GM12801 (cell line): ENCODE results near the gene MYO1B.

Source experiments
- TF ChIP-seq, protein P1 (sequence below): IDR thresholded peaks from one replicate; pipeline ENCODE4 v1.5.1; 2011; ENCODE audit warnings: control low read depth; ENCODE audit not compliant: insufficient read length; ENCODE audit errors: extremely low read depth

MYO1B gene

GRCh38 chr2:191318037-191318728 lies 73.0 kb downstream of the MYO1B start:
- TF ChIP-seq, protein P1, sequence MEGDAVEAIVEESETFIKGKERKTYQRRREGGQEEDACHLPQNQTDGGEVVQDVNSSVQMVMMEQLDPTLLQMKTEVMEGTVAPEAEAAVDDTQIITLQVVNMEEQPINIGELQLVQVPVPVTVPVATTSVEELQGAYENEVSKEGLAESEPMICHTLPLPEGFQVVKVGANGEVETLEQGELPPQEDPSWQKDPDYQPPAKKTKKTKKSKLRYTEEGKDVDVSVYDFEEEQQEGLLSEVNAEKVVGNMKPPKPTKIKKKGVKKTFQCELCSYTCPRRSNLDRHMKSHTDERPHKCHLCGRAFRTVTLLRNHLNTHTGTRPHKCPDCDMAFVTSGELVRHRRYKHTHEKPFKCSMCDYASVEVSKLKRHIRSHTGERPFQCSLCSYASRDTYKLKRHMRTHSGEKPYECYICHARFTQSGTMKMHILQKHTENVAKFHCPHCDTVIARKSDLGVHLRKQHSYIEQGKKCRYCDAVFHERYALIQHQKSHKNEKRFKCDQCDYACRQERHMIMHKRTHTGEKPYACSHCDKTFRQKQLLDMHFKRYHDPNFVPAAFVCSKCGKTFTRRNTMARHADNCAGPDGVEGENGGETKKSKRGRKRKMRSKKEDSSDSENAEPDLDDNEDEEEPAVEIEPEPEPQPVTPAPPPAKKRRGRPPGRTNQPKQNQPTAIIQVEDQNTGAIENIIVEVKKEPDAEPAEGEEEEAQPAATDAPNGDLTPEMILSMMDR = no peak

- TF ChIP-seq, protein P1 = no peak
Measured at GRCh38 chr2:191318729-191319078, 73.5 kb downstream of the MYO1B start.

DNA sequence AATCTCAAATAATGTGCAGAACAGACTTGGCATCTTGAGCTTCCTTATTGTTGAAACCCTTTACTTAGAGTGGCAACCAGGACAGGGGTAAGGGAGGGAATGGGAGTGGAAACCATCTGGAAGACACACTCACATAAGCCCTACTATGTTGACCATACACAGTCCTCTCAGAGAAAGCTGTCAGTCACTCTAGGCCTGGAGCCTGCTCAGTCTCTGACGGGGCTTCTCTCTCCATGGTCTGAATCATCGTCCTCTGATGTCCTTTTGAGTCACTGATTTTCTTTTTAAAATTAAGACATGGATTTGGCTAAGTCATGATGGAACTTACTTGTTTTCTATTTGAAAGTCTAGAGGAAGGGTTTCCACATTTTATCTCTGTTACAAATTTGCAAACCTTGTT lies 74.0 kb downstream of the MYO1B start:
- TF ChIP-seq, protein P1 = no peak

DNA sequence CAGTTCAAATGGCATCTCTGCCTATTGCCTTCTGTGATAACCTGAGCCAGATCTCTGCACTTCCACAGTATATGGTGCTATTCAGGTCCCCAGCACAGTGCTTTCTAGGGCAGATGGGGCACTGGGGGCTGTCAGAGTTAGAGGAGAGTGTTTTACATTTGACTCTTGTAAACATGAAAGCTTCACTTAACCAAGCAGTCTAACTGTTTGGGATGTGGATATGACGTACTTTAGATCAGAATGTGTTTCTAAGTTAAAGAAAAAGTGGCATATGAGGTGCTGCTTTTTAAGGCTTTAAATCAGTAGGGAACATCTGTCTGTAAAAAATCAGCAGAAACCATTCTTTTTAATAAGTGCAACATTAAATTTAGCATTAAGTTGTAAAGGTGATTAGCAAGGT lies 75.7 kb downstream of the MYO1B start:
- TF ChIP-seq, protein P1 = no peak

DNA sequence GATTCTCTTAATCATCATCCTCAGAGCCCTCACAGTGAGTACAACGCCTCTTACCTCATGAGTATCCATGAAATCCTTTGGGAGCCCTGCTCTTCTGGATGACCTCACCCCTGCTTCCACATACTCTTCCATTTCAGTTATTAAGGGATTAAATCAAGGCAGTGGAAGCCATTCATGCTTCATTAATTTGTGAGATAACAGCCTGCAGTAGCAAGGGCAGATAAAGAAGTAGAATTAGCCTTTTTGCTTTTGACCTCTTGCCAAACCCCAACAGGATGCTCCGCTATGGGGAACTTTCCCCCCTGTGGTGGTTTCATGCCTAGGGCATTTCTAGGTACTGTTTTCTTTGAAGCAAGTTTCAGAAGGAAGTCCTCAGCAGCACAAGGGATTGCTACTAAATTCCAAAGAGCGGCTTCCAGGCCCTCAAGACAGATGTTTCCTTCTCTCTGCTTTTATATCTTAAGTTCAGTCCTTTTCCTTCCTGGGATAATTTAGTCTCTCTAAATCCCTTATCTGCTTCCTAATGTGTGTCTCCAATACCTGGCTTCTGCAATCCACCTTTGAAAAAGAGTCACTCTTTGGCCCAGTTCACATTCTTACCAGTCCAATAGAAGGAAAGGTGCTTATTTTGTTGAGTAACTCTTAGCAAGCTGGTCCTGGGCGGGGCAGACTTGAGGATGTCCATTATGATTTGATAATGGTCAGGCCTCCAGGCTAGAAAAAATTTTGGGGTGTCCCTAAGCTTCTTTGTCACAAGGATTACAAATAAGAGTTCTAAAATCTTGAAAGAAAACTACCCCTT lies 76.9 kb downstream of the MYO1B start:
- TF ChIP-seq, protein P1 = no peak

DNA sequence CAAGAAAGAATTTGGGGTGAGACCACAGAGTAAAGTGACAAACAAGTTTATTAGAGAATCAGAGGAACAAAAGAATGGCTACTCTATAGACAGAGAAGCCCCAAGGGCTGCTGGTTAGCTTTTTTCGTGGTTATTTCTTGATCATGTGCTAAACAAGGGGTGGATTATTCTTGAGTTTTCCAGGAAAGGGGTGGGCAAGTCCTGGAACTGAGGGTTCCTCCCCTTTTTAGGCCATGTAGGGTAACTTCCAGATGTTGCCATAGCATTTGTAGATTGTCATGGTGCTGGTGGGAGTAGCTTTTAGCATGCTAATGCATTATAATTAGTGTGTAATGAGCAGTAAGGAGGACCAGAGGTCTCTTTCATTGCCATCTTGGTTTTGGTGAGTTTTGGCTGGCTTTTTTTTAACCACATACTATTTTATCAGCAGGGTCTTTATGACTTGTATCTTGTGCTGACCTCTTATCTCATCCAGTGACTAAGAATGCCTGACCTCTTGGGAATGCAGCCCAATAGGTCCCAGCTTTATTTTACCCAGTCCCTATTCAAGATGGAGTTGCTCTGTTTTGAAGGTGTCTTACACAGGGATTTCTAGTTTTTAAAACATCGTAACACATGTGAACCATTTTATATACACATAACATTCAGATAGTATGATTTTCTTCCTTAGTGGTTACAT lies 77.8 kb downstream of the MYO1B start:
- TF ChIP-seq, protein P1 = no peak

DNA sequence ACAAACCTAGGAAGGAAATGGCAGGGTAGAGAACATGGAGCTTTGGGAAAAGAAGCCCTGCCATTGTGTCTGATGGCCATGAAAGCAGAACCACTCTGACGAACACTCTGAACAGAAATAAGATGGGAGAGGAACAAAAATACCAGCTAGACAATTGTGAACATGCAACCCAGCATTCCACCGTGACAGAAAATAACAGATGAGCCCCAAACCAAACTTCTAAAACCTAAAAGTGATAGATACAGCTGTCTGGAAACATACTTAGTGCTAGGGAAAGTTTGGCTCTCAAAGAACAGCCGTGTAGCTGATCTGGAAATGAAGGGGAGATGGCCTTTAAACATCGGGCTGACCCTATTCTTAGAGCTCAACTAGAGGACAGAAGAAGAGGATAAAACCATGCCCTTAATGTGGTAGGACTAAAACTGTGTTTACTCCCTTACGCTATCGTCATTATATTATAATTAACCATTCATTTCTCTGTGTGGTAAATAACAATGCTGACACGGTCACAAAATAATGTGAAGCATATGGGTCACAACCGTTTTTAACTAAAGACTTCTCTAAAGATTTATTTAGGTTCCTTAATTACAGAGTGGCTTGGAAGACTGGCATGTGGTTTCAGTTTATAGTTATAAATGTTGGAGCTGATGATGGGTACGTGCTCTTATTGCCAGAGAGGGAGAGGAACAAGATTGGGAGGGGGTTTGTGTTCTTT lies 80.6 kb downstream of the MYO1B start:
- TF ChIP-seq, protein P1 = no peak
